ENCODE data around the gene PPP3CA. TPM values are rescaled to one million over a fixed set of nuclear protein-coding genes. Genes with fewer than 3 reads are reported as not detected.

Gene PPP3CA
- total RNA-seq, 4 donors from 2014 or later = 28.7 to 51.7 (median 39.0) TPM

DNA sequence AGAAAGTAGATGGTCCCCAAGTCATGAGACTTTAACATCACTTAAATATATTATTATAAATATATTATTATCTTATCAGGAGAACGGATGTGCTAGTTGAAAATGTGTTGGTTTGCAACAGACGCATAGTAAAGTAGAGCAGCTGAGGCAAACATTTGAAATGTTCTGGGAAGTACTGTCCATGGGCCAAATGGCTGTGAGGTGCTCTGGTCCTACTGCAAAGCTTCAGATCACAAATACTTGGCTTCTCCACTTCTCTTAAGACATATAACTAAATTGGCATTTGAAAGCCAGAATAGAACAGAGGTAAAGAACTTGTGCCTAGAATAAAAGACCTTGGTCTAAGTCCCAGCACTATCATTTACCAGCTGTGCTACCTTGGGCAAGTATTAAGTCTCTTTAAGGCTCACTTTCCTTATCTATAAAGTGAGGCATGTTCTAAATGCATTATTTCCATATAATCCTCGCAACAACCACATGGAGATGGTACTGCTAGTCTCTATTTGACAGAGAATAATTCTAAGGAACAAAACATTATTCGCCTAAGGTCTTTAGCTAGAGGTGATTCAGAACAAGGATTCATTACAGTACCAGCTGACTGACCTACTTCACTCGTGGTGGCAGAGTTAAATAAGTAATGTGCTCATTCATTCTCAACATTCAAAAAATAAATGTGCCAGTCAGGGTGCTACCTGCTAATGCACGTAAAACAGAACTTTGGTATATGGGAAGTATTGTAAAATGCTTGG is 297.1 kb downstream of the PPP3CA start:
- Histone ChIP-seq H3K4me1 (no peaks in the 10 kb centered on the region), H3K27me3 (no peaks in the 10 kb centered on the region), H3K27ac (no peak overlapping the region), H3K36me3 (peaks cover 4% of the 10 kb centered on the region), H3K9me3 (no peaks in the 10 kb centered on the region), H3K4me3 (no peak overlapping the region)
- WGBS = 90% methylated on average over 6 of the region's 6 CpGs
- TF ChIP-seq POLR2AphosphoS5 (IDR thresholded peaks at IDR 0.05) (no peak), POLR2A (IDR thresholded peaks at IDR 0.05) (no peak), EP300 (IDR thresholded peaks at IDR 0.05) (no peak)
- TF ChIP-seq, protein P1, sequence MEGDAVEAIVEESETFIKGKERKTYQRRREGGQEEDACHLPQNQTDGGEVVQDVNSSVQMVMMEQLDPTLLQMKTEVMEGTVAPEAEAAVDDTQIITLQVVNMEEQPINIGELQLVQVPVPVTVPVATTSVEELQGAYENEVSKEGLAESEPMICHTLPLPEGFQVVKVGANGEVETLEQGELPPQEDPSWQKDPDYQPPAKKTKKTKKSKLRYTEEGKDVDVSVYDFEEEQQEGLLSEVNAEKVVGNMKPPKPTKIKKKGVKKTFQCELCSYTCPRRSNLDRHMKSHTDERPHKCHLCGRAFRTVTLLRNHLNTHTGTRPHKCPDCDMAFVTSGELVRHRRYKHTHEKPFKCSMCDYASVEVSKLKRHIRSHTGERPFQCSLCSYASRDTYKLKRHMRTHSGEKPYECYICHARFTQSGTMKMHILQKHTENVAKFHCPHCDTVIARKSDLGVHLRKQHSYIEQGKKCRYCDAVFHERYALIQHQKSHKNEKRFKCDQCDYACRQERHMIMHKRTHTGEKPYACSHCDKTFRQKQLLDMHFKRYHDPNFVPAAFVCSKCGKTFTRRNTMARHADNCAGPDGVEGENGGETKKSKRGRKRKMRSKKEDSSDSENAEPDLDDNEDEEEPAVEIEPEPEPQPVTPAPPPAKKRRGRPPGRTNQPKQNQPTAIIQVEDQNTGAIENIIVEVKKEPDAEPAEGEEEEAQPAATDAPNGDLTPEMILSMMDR (IDR thresholded peaks at IDR 0.05) = no peak
- no peak for DNase-seq (ENCODE audit: low spot score in 2 of 2)

DNA sequence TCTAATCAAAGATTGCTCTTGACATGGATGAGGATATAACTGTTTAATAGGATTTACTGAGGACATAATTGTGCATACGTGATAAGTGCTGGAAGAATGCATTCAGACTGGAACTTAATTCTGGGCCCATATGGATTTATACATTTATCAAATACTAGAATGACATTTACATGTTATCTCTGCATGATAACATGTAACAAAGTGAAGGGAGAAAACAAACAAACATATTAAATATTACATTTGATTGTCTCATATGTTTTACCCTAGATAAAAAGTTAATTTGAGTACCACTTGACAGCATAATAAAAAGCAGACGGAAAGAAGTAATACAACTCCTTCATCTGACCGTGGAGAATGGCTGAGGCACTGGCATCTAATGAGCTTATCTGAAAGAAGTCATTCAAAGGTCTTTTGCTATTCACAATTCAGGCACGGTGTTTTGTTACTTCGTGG is 297.8 kb downstream of the PPP3CA start:
- 81% methylated on average over 5 of the region's 5 CpGs for WGBS
- H3K27ac ChIP-seq = no peak overlapping the region
- H3K27me3 ChIP-seq = no peaks in the 10 kb centered on the region
- no peak overlapping the region for H3K4me3 ChIP-seq
- DNase-seq (ENCODE audit: low spot score in 2 of 2) = no peak
- H3K9me3 ChIP-seq = no peaks in the 10 kb centered on the region
- H3K36me3 ChIP-seq = peaks cover 10% of the 10 kb centered on the region
- no peaks in the 10 kb centered on the region for H3K4me1 ChIP-seq
- no peak for TF ChIP-seq POLR2A (IDR thresholded peaks at IDR 0.05)
- TF ChIP-seq, protein P1 (IDR thresholded peaks at IDR 0.05) = no peak
- no peak for TF ChIP-seq POLR2AphosphoS5 (IDR thresholded peaks at IDR 0.05)
- TF ChIP-seq EP300 (IDR thresholded peaks at IDR 0.05) = no peak

DNA sequence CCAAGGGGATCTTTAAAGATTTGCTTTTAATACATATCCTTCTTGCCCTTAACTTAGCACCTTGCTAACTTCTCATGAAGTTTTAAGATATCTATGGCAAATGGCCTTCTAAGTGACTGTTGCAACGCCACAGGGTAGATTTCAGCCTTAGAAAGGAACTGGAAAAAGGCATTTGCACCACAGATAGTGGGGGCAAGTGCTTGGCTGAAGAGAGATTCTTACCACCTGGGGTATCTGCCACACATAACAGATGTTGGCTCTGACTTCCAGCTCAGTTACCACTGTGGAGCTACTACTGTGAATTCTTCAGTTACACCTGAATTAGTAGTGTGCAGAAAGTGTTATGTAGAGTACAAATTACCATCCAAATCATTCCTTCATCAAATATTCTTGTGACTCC is 302.6 kb downstream of the PPP3CA start:
- no peaks in the 10 kb centered on the region for H3K9me3 ChIP-seq
- H3K4me3 ChIP-seq = no peak overlapping the region
- TF ChIP-seq, protein P1 (IDR thresholded peaks at IDR 0.05) = no peak
- TF ChIP-seq POLR2AphosphoS5 (IDR thresholded peaks at IDR 0.05) = no peak
- no peak for TF ChIP-seq EP300 (IDR thresholded peaks at IDR 0.05)
- TF ChIP-seq POLR2A (IDR thresholded peaks at IDR 0.05) = no peak
- H3K27ac ChIP-seq = no peak overlapping the region
- WGBS = 94% methylated on average over 1 of the region's 1 CpG
- no peaks in the 10 kb centered on the region for H3K4me1 ChIP-seq
- no peaks in the 10 kb centered on the region for H3K27me3 ChIP-seq
- DNase-seq (ENCODE audit: low spot score in 2 of 2) = no peak
- H3K36me3 ChIP-seq = peaks cover 10% of the 10 kb centered on the region

DNA sequence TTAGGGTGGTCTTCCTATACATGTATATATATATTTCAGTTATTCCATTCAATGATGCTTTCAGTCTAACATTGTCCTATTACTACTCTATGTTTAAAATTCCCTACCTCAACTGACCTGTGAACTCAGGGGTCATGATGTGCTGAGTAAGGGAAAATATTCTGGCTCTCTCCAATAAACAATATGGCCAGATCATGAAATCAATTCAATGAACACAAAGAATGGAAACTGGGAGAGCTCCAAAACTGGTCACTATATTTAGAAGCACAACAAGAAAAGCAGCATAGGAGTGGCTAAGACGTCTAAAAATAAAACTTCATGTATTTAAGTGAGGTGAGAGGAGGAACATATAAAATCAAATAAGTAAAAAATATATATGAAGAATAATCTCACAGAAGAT is 304.5 kb downstream of the PPP3CA start:
- Histone ChIP-seq H3K27ac (no peak overlapping the region), H3K9me3 (no peaks in the 10 kb centered on the region), H3K4me3 (no peak overlapping the region), H3K4me1 (no peaks in the 10 kb centered on the region), H3K36me3 (peaks cover 15% of the 10 kb centered on the region), H3K27me3 (no peaks in the 10 kb centered on the region)
- DNase-seq (ENCODE audit: low spot score in 2 of 2) = no peak
- WGBS = 53% methylated on average over 1 of the region's 1 CpG
- no peak for TF ChIP-seq POLR2AphosphoS5 (IDR thresholded peaks at IDR 0.05)
- no peak for TF ChIP-seq POLR2A (IDR thresholded peaks at IDR 0.05)
- TF ChIP-seq, protein P1 (IDR thresholded peaks at IDR 0.05) = no peak
- no peak for TF ChIP-seq EP300 (IDR thresholded peaks at IDR 0.05)

DNA sequence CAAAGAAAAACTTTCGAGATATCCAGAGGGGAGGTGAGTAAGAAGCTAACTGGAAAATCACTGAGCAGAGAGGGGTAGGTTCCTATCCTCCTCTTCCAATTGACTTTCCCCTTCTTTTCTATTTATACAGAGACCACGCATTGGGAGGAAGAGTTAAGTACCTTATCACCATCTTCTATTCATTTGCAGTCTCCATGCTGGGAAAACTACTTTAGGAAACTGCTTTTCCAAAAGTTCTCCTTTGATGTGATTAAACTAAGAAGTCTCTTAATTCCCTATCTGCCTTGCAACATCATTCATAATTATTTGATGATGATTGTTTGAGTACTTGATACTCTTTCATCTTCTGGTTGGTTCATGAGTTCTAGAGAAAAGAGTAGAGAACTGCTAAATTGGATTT is 306.6 kb downstream of the PPP3CA start:
- Histone ChIP-seq H3K27me3 (no peaks in the 10 kb centered on the region), H3K4me1 (no peaks in the 10 kb centered on the region), H3K9me3 (no peaks in the 10 kb centered on the region), H3K36me3 (peaks cover 15% of the 10 kb centered on the region), H3K27ac (no peak overlapping the region), H3K4me3 (no peak overlapping the region)
- TF ChIP-seq, protein P1 (IDR thresholded peaks at IDR 0.05) = no peak
- TF ChIP-seq POLR2A (IDR thresholded peaks at IDR 0.05) (no peak), POLR2AphosphoS5 (IDR thresholded peaks at IDR 0.05) (no peak), EP300 (IDR thresholded peaks at IDR 0.05) (no peak)
- no peak for DNase-seq (ENCODE audit: low spot score in 2 of 2)
- WGBS = 68% methylated on average over 2 of the region's 2 CpGs
